Measurements from ENCODE around the gene CDC40. TPM values are rescaled to one million over a fixed set of nuclear protein-coding genes. Genes with fewer than 3 reads are reported as not detected.

CDC40 gene
- total RNA-seq, 4 donors from 2014 or later = 16.0 to 19.5 (median 18.0) TPM

- DNase-seq (ENCODE audit: low spot score) = no peak
- TF ChIP-seq CTCF (IDR thresholded peaks at IDR 0.05) = no peak
- ATAC-seq (ENCODE audit: low FRiP score) = no peak
Measured at GRCh38 chr6:110201151-110201884, 21.1 kb downstream of the CDC40 start.

GRCh38 chr6:110207652-110208051 is 27.4 kb downstream of the CDC40 start:
- no peak for ATAC-seq (ENCODE audit: low FRiP score)

GRCh38 chr6:110211753-110212152 is 31.5 kb downstream of the CDC40 start:
- DNase-seq (ENCODE audit: low spot score) (no peak), ATAC-seq (ENCODE audit: low FRiP score) (no peak)
- no peak for TF ChIP-seq CTCF (IDR thresholded peaks at IDR 0.05)

More at GRCh38 chr6:110207652-110208051, 27.4 kb downstream of the CDC40 start:
- no peak for DNase-seq (ENCODE audit: low spot score)
- TF ChIP-seq CTCF (IDR thresholded peaks at IDR 0.05) = no peak

GRCh38 chr6:110214338-110214737 is 34.1 kb downstream of the CDC40 start:
- DNase-seq (ENCODE audit: low spot score) = no peak
- no peak for TF ChIP-seq CTCF (IDR thresholded peaks at IDR 0.05)

GRCh38 chr6:110216140-110216539 is 35.9 kb downstream of the CDC40 start:
- DNase-seq (ENCODE audit: low spot score) (no peak), ATAC-seq (ENCODE audit: low FRiP score) (no peak)
- no peak for TF ChIP-seq CTCF (IDR thresholded peaks at IDR 0.05)

More at GRCh38 chr6:110214338-110214737, 34.1 kb downstream of the CDC40 start:
- ATAC-seq (ENCODE audit: low FRiP score) = no peak

- no peak for TF ChIP-seq CTCF (IDR thresholded peaks at IDR 0.05)
- no peak for ATAC-seq (ENCODE audit: low FRiP score)
Measured at GRCh38 chr6:110217266-110217665, 37.0 kb downstream of the CDC40 start.

GRCh38 chr6:110221738-110222137 is 41.5 kb downstream of the CDC40 start:
- ATAC-seq (ENCODE audit: low FRiP score) (no peak), DNase-seq (ENCODE audit: low spot score) (no peak)
- TF ChIP-seq CTCF (IDR thresholded peaks at IDR 0.05) = no peak

More at GRCh38 chr6:110217266-110217665, 37.0 kb downstream of the CDC40 start:
- no peak for DNase-seq (ENCODE audit: low spot score)
